MM.1S (cell line): ENCODE data around the gene PIR.

Source experiments
- EZH2 ChIP-seq: fragments of 300-600 bp; sonication (generic); optimal IDR thresholded peaks from 2 replicates; pipeline ENCODE3; 2017; ENCODE audit warnings: low read depth, mild to moderate bottlenecking, antibody characterized with exemption, low read length, mixed read lengths
- EZH2phosphoT487 ChIP-seq: fragments of 300-600 bp; sonication (generic); IDR thresholded peaks from 2 replicates; pipeline ENCODE4 v1.6.1; 2018; ENCODE audit warnings: antibody characterized with exemption, low read length
- TF ChIP-seq, protein P1 (sequence below): fragments of 300-600 bp; sonication (generic); IDR thresholded peaks from 2 replicates; pipeline ENCODE4 v1.5.1; 2016; ENCODE audit warnings: antibody characterized with exemption, low read length, mixed read lengths

DNA sequence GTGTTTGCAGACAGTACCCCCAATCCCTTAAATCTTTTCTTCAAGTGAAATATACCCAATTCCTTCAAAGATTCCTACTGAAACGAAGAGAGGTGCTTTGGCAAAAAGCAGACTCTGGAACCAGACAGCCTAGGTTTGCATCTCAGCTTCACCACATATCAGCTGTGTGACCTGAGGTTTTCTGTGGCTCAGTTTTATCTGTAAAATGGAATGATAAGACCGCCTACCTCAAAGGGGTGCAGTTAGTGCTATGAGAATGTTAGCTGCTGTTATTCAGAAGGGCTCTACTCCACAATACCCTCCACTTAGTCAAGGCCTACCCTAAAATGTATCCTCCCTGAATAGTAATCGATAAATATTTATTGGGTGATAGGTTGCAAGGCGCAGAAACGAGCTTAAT is 664 bp downstream of the PIR start:
- TF ChIP-seq EZH2phosphoT487: no peak
- TF ChIP-seq, protein P1, sequence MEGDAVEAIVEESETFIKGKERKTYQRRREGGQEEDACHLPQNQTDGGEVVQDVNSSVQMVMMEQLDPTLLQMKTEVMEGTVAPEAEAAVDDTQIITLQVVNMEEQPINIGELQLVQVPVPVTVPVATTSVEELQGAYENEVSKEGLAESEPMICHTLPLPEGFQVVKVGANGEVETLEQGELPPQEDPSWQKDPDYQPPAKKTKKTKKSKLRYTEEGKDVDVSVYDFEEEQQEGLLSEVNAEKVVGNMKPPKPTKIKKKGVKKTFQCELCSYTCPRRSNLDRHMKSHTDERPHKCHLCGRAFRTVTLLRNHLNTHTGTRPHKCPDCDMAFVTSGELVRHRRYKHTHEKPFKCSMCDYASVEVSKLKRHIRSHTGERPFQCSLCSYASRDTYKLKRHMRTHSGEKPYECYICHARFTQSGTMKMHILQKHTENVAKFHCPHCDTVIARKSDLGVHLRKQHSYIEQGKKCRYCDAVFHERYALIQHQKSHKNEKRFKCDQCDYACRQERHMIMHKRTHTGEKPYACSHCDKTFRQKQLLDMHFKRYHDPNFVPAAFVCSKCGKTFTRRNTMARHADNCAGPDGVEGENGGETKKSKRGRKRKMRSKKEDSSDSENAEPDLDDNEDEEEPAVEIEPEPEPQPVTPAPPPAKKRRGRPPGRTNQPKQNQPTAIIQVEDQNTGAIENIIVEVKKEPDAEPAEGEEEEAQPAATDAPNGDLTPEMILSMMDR: no peak
- TF ChIP-seq EZH2: no peak
